A673 (cell line): ENCODE measurements around the gene CIITA. TPM values are rescaled to one million over a fixed set of nuclear protein-coding genes. Genes with fewer than 3 reads are reported as not detected.

Experiments used
- BruUV-seq: library from RNA; stranded (reverse); fragments of 400-500 nt; replicated peaks from 2 replicates; lab custom pipeline; 2021; lab: Mats Ljungman, UMichigan
- CTCF ChIA-PET: fragments of 300-600 bp; sonication (Branson Sonifier 250); formaldehyde crosslinking; loops from one replicate; lab custom pipeline; 2022; ENCODE audit warnings: antibody characterized with exemption; lab: Charles Lee
- POLR2A ChIA-PET: fragments of 300-600 bp; sonication (Branson Sonifier 250); formaldehyde crosslinking; loops from one replicate; lab custom pipeline; 2022; ENCODE audit warnings: antibody characterized with exemption; ENCODE audit not compliant: low non-redundant PET; lab: Charles Lee
- DNase-seq: peaks from one replicate; pipeline ENCODE4 v3.0.0-alpha.2; 2015; ENCODE audit warnings: low spot score
- H3K27ac ChIP-seq: fragments of 200-600 bp; sonication (generic); 2 replicates; pipeline ENCODE4 v1.5.1; 2016; ENCODE audit warnings: mixed run types, low read depth, mild to moderate bottlenecking, mixed read lengths, antibody characterized with exemption, low read length; ENCODE audit not compliant: poor library complexity, severe bottlenecking
- H3K27me3 ChIP-seq: fragments of 200-600 bp; sonication (generic); replicated peaks from 2 replicates; pipeline ENCODE4 v1.6.1; 2017; ENCODE audit warnings: mixed run types, low read depth, mild to moderate bottlenecking, mixed read lengths, antibody characterized with exemption, low read length; ENCODE audit not compliant: insufficient read depth, poor library complexity
- H3K36me3 ChIP-seq: fragments of 200-600 bp; sonication (generic); 2 replicates; pipeline ENCODE4 v1.6.1; 2016; ENCODE audit warnings: mixed run types, mild to moderate bottlenecking, mixed read lengths, antibody characterized with exemption, low read length; ENCODE audit not compliant: insufficient read depth, poor library complexity, severe bottlenecking
- H3K4me1 ChIP-seq: fragments of 200-600 bp; sonication (generic); 2 replicates; pipeline ENCODE4 v1.6.1; 2017; ENCODE audit warnings: mixed run types, mild to moderate bottlenecking, mixed read lengths, antibody characterized with exemption, low read length; ENCODE audit not compliant: insufficient read depth, poor library complexity, severe bottlenecking
- H3K4me3 ChIP-seq: fragments of 200-600 bp; sonication (generic); 2 replicates; pipeline ENCODE4 v1.5.1; 2016; ENCODE audit warnings: low read depth, mixed run types, mild to moderate bottlenecking, mixed read lengths, low read length; ENCODE audit not compliant: poor library complexity, severe bottlenecking
- H3K9me3 ChIP-seq: fragments of 200-600 bp; sonication (generic); 2 replicates; pipeline ENCODE4 v1.6.1; 2016; ENCODE audit warnings: mixed run types, low read depth, mild to moderate bottlenecking, mixed read lengths, antibody characterized with exemption, low read length; ENCODE audit not compliant: poor library complexity, severe bottlenecking
- EZH2 ChIP-seq: fragments of 200-600 bp; sonication (generic); IDR thresholded peaks from 2 replicates; pipeline ENCODE4 v1.6.1; 2017; ENCODE audit warnings: borderline replicate concordance, low read depth, mild to moderate bottlenecking, mixed read lengths, antibody characterized with exemption, low read length; ENCODE audit not compliant: poor library complexity, severe bottlenecking
- intact Hi-C: fragments of 100-400 bp; cut with micrococcal nuclease; formaldehyde crosslinking; loops from one replicate; pipeline ENCODE4 v1.10.0; 2022; ENCODE audit not compliant: unreplicated experiment
- total RNA-seq: library from RNA; stranded (reverse); gene quantifications from 2 replicates; pipeline ENCODE4 v1.2.3, GENCODE V29; 2021
- TF ChIP-seq, protein P1 (sequence below): fragments of 300-800, 200-600 bp; sonication (generic); conservative IDR thresholded peaks from 2 replicates; pipeline ENCODE4 v1.5.1; 2017; ENCODE audit warnings: low read depth, mild to moderate bottlenecking, antibody characterized with exemption, low read length, moderate library complexity, mixed read lengths

Gene CIITA
- total RNA-seq, 1 experiment from 2014 or later, result not detected

DNA sequence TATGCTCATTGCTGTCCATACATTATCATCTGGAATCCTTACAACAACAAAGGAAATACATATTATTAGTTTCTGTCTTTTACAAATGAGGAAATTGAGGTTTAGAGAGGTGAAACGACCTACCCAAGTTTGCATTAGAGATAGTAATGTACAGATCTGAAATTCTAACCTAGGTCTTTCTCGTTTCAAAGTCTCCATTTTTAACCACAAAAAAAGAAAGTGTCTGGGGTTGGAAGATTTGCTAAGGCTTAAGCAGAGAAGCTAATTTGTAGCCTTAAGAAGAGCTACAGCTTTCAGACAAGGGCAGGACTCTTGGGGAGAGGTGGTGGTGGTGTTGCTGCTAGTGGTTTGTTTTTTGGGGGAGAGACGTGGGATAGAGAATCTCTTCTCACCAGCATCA is 19.2 kb downstream of the CIITA start:
- no peak for DNase-seq
- Histone ChIP-seq H3K36me3 (no peaks in the 10 kb centered on the region), H3K27ac (no peak overlapping the region), H3K4me3 (no peak overlapping the region), H3K27me3 (peaks cover 5% of the 10 kb centered on the region), H3K9me3 (no peaks in the 10 kb centered on the region), H3K4me1 (no peaks in the 10 kb centered on the region)
- POLR2A ChIA-PET, result no interaction called here
- intact Hi-C loops, result no loop called here
- CTCF ChIA-PET, result no interaction called here
- BruUV-seq, result no TSS peak
- TF ChIP-seq, protein P1, sequence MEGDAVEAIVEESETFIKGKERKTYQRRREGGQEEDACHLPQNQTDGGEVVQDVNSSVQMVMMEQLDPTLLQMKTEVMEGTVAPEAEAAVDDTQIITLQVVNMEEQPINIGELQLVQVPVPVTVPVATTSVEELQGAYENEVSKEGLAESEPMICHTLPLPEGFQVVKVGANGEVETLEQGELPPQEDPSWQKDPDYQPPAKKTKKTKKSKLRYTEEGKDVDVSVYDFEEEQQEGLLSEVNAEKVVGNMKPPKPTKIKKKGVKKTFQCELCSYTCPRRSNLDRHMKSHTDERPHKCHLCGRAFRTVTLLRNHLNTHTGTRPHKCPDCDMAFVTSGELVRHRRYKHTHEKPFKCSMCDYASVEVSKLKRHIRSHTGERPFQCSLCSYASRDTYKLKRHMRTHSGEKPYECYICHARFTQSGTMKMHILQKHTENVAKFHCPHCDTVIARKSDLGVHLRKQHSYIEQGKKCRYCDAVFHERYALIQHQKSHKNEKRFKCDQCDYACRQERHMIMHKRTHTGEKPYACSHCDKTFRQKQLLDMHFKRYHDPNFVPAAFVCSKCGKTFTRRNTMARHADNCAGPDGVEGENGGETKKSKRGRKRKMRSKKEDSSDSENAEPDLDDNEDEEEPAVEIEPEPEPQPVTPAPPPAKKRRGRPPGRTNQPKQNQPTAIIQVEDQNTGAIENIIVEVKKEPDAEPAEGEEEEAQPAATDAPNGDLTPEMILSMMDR, result no peak
- TF ChIP-seq EZH2, result no peak

DNA sequence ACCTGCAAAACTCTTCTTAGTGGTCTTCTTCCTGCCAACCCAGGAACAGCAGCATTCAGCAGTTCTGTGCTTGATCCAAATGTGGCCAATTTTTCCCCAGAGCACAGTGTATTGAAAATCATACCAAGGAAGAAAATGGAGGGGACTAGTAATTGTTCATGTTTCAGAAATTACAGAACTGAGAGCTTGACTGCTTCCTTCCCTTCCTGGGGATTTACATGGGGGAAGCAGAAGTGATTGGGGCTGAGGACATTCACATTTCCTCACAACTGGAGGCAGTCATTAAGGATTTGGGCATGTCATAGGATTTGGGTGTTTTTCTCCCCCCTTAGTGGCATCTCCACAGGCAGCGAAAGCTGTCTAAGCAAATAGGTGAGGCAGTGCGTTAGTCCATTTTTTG is 19.7 kb downstream of the CIITA start:
- Histone ChIP-seq H3K4me3 (no peak overlapping the region), H3K9me3 (no peaks in the 10 kb centered on the region), H3K36me3 (no peaks in the 10 kb centered on the region), H3K27ac (no peak overlapping the region), H3K4me1 (no peaks in the 10 kb centered on the region), H3K27me3 (peaks cover 5% of the 10 kb centered on the region)
- CTCF ChIA-PET, result no interaction called here
- TF ChIP-seq EZH2, result no peak
- TF ChIP-seq, protein P1, result no peak
- BruUV-seq, result no TSS peak
- DNase-seq, result no peak
- intact Hi-C loops, result no loop called here
- POLR2A ChIA-PET, result no interaction called here

DNA sequence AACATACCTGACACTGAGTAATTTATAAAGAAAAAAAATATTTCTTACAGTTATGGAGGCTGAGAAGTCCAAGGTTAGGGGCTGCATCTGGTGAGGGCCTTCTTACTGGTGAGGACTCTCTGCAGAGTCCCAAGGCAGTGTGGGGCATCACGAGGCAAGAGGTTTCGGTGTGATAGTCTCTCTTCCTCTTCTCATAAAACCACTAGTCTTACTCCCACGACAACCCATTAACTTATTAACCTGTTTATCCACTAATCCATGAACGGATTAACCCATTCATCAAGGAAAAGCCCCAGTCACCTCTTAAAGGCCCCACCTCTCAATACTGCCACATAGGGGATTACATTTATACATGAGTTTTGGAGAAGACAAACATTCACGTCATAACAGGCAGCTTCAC is 20.1 kb downstream of the CIITA start:
- no peak for TF ChIP-seq EZH2
- TF ChIP-seq, protein P1, result no peak
- no peak overlapping the region for H3K27ac ChIP-seq
- no peak overlapping the region for H3K4me3 ChIP-seq
- no peaks in the 10 kb centered on the region for H3K9me3 ChIP-seq
- intact Hi-C loops, result no loop called here
- CTCF ChIA-PET, result no interaction called here
- no TSS peak for BruUV-seq
- no peaks in the 10 kb centered on the region for H3K36me3 ChIP-seq
- H3K4me1 ChIP-seq, result no peaks in the 10 kb centered on the region
- POLR2A ChIA-PET, result no interaction called here
- no peak for DNase-seq
- H3K27me3 ChIP-seq, result peaks cover 5% of the 10 kb centered on the region
